VCaP (cell line): ENCODE measurements around the gene CES2.
"Not testable (repeated sequence)": the region's sequence is repeated elsewhere in the genome, so short reads cannot be mapped to it uniquely, and the experiment has no call there.

Experiments used
- H3K27ac ChIP-seq: fragments of 450-650 bp; 2 replicates; pipeline ENCODE4 v1.5.1; 2017
- CTCF ChIP-seq: fragments of 450-650 bp; conservative IDR thresholded peaks from 2 replicates; pipeline ENCODE4 v1.5.1; 2017; ENCODE audit warnings: mild to moderate bottlenecking, moderate library complexity

Gene CES2

GRCh38 chr16:66991545-66992077, 56.3 kb downstream of the CES2 start:
- TF ChIP-seq CTCF = no peak
- H3K27ac ChIP-seq = no peak overlapping the region

- H3K27ac ChIP-seq = not testable (repeated sequence)
These were observed 58.2 kb downstream of the CES2 start for GRCh38 chr16:66993558-66993957.
